ENCODE measurements around the gene EMP2.

- TF ChIP-seq, protein P1, sequence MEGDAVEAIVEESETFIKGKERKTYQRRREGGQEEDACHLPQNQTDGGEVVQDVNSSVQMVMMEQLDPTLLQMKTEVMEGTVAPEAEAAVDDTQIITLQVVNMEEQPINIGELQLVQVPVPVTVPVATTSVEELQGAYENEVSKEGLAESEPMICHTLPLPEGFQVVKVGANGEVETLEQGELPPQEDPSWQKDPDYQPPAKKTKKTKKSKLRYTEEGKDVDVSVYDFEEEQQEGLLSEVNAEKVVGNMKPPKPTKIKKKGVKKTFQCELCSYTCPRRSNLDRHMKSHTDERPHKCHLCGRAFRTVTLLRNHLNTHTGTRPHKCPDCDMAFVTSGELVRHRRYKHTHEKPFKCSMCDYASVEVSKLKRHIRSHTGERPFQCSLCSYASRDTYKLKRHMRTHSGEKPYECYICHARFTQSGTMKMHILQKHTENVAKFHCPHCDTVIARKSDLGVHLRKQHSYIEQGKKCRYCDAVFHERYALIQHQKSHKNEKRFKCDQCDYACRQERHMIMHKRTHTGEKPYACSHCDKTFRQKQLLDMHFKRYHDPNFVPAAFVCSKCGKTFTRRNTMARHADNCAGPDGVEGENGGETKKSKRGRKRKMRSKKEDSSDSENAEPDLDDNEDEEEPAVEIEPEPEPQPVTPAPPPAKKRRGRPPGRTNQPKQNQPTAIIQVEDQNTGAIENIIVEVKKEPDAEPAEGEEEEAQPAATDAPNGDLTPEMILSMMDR (conservative IDR thresholded peaks at IDR 0.05; ENCODE audit: low read length) = no peak
- TF ChIP-seq EZH2phosphoT487 (IDR thresholded peaks at IDR 0.05; ENCODE audit: borderline replicate concordance) = no peak
These were observed 32.0 kb downstream of the EMP2 start for GRCh38 chr16:10548404-10548803.

All from Loucy (cell line).